ENCODE data around the gene ZWINT. TPM values are rescaled to one million over a fixed set of nuclear protein-coding genes. Genes with fewer than 3 reads are reported as not detected.

The ZWINT gene, protein sequence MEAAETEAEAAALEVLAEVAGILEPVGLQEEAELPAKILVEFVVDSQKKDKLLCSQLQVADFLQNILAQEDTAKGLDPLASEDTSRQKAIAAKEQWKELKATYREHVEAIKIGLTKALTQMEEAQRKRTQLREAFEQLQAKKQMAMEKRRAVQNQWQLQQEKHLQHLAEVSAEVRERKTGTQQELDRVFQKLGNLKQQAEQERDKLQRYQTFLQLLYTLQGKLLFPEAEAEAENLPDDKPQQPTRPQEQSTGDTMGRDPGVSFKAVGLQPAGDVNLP
- total RNA-seq = 10 to 100 TPM in 1 of 9 donors, 1 to 10 TPM in 7, under 1 TPM in 1; 0.85 to 11.0 (median 1.7) TPM
- polyA plus RNA-seq = 1 to 10 TPM in 1 of 2 donors, under 1 TPM in 1; 0.65 to 1.4 TPM
- long read RNA-seq, donor 1, partial matches to known transcripts = 0 of 1 reads
- long read RNA-seq, donor 1, other reads (novel, unspliced or antisense) = 1 of 1 reads
- long read RNA-seq, donor 2, transcript ZWINT-203 (9 exons, 1,872 nt) = major isoform, 6 of 9 reads
- long read RNA-seq, donor 2, partial matches to known transcripts = 0 of 9 reads
- long read RNA-seq, donor 2, other reads (novel, unspliced or antisense) = 1 of 9 reads
- long read RNA-seq, donor 3, partial matches to known transcripts = 0 of 3 reads
- long read RNA-seq, donor 3, other reads (novel, unspliced or antisense) = 0 of 3 reads

DNA sequence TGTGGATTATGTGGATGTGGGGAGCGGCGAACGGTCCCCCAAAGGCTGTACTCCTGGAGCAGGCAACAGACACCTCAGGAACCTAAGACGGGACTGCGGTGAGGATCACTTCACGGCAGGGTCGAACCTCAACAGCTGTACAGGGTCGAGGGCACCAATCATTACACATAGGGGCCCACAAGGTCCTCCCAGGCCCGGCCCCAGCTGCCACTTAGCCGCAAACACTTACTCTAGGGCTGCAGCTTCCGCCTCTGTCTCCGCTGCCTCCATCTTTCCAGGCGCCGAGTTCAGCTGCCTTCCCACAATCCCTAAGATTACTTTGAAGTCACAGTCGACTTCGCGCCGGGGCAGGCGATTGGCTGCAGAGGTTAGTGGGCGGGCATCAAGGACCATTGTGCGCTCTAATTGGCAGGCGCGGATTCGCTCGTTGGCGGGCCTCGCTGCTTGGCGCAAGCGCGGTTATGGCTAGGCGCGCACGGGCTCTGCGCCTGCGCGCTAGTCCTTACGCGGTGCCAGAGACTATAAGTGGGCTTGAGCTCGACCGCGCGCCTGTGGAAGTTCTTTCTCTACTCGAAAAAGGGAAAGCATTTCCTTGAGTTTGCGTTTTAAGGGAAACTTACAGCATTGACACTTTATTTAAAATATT is at the start of gene ZWINT:
TSS of gene ZWINT (minus strand) at position 293 of the 646 bp plus-strand sequence. CDS start at position 270, 23 bp downstream.
- H3K36me3 ChIP-seq = no peaks in the 10 kb centered on the region
- 0 to 1% (median 0%) methylated on average over 30 to 44 of the region's 44 CpGs for WGBS, 4 donors
- DNase-seq = peak; percentile 94 to 98 (median 97)
- no peaks in the 10 kb centered on the region for H3K27me3 ChIP-seq
- intact Hi-C loops (cut with DNase I) = no loop called here
- TF ChIP-seq POLR2A (IDR thresholded peaks at IDR 0.05) = peak in 1 of 2 donors; percentile 46
- TF ChIP-seq, protein P1, sequence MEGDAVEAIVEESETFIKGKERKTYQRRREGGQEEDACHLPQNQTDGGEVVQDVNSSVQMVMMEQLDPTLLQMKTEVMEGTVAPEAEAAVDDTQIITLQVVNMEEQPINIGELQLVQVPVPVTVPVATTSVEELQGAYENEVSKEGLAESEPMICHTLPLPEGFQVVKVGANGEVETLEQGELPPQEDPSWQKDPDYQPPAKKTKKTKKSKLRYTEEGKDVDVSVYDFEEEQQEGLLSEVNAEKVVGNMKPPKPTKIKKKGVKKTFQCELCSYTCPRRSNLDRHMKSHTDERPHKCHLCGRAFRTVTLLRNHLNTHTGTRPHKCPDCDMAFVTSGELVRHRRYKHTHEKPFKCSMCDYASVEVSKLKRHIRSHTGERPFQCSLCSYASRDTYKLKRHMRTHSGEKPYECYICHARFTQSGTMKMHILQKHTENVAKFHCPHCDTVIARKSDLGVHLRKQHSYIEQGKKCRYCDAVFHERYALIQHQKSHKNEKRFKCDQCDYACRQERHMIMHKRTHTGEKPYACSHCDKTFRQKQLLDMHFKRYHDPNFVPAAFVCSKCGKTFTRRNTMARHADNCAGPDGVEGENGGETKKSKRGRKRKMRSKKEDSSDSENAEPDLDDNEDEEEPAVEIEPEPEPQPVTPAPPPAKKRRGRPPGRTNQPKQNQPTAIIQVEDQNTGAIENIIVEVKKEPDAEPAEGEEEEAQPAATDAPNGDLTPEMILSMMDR (IDR thresholded peaks at IDR 0.05) = no peak
- H3K9me3 ChIP-seq = no peaks in the 10 kb centered on the region
- peaks cover 0 to 13% (median 4%) of the 10 kb centered on the region in 12 donors for H3K4me1 ChIP-seq
- peak within 1 kb of the TSS in 7 of 12 donors; percentile 2 to 64 (median 48) for H3K27ac ChIP-seq
- peak within 1 kb of the TSS; percentile 44 to 80 (median 64) for H3K4me3 ChIP-seq
- ATAC-seq = peak; percentile 100

DNA sequence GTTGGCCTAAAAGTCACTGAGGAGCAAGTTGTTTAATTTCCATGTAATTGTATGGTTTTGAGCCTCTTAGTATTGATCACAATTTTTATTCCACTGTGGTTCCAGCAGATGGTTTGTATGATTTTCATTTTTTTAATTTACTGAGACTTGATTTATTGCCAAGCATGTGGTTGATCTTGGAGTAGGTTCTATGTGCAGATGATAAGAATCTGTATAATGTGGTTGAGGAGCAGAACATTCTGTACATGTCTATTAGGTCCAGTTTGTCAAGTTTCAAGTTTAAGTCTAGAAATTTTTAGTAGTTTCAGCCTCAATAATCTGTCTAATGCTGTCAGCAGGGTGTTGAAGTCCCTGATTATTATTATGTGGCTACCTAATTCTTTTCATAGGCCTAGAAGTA is 22.7 kb upstream of the ZWINT start:
- H3K4me3 ChIP-seq = no peak overlapping the region
- no peak overlapping the region for H3K27ac ChIP-seq
- TF ChIP-seq, protein P1 (IDR thresholded peaks at IDR 0.05) = no peak
- no peak for TF ChIP-seq POLR2A (IDR thresholded peaks at IDR 0.05)
- H3K9me3 ChIP-seq = peaks cover 0 to 7% (median 0%) of the 10 kb centered on the region in 12 donors
- H3K27me3 ChIP-seq = no peaks in the 10 kb centered on the region
- no peaks in the 10 kb centered on the region for H3K4me1 ChIP-seq
- intact Hi-C loops (cut with DNase I) = loop anchor here in 1 of 10 donors (10.0 kb wide), 1 partner anchor 49 kb away; no protein-coding TSS in a partner anchor
- H3K36me3 ChIP-seq = no peaks in the 10 kb centered on the region
- DNase-seq = no peak
- no peak for ATAC-seq

DNA sequence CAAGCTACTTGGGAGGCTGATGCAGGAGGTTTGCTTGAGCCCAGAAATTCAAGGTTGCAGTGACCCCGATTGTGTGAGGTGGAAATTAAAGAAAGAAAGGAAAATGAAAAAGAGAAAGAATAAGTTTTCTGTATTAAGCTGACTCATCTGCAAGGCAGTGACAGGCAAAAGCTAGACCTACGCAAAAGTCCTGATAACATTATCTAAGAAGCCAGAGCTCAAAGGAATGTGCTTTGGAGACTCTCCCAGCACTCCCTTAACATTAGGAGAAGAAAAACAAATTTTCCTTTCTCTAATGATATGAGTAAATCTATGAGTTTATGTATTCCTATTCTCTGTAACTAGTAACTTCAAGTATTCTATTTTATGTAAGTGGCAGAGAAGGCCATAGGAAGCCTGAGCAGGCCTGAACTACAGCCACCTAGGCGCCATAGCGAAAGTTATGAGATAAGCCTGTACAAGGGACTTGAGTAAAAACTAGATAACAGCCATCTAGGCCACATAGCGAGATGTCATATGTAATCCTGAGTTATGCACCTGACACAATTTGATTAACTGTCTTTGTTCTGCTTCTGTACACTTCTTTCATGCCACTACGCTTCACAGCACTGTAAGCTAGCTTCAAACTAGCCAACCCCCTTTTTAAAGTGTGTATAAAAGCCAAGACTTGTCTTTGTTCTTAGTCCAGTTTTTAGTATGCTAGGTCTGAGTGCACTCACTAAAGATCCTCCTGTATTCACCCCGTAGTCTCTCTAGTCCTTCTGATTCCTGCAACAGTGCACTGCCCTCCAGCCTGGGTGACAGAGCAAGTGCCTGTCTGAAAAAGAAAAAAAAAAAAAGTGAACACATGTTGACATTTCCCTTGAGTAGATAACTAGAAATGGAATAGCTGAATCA is 9.4 kb upstream of the ZWINT start:
- no peak for DNase-seq
- TF ChIP-seq POLR2A (IDR thresholded peaks at IDR 0.05) = no peak
- TF ChIP-seq, protein P1 (IDR thresholded peaks at IDR 0.05) = no peak
- Histone ChIP-seq H3K27me3 (no peaks in the 10 kb centered on the region), H3K27ac (no peak overlapping the region), H3K9me3 (peaks cover 0 to 35% (median 24%) of the 10 kb centered on the region in 12 donors), H3K4me3 (no peak overlapping the region), H3K4me1 (no peaks in the 10 kb centered on the region), H3K36me3 (no peaks in the 10 kb centered on the region)
- intact Hi-C loops (cut with DNase I) = no loop called here
- WGBS, 4 donors = 81 to 85% (median 84%) methylated on average over 7 of the region's 7 CpGs
- no peak for ATAC-seq
